Mesenchymal stem cell (in vitro differentiated cells and primary cell): ENCODE measurements around the gene RAB40C.

ENCODE experiments used
- DNase-seq: peaks from one replicate; pipeline ENCODE4 v3.0.0-alpha.2; 2013
- H2AFZ ChIP-seq: one replicate; pipeline ENCODE4 v1.6.1; 2013; ENCODE audit warnings: low read depth, mild to moderate bottlenecking, control low read depth, inconsistent platforms, low read length, moderate library complexity
- H2AK5ac ChIP-seq: 2 replicates; pipeline ENCODE4 v1.6.1; 2013; ENCODE audit warnings: low read length, moderate library complexity, mild to moderate bottlenecking, inconsistent platforms; ENCODE audit not compliant: severe bottlenecking
- H2BK120ac ChIP-seq: one replicate; pipeline ENCODE4 v1.6.1; 2013; ENCODE audit warnings: low read depth, mild to moderate bottlenecking, inconsistent platforms, low read length, moderate library complexity
- H2BK12ac ChIP-seq, 2 experiments: one replicate each; pipeline ENCODE4 v1.6.1; 2013; ENCODE audit warnings: inconsistent platforms in 2 of 2, low read length in 2 of 2, mild to moderate bottlenecking in 2 of 2, moderate library complexity in 2 of 2, control low read depth in 1 of 2
- H2BK15ac ChIP-seq: one replicate; pipeline ENCODE4 v1.6.1; 2013; ENCODE audit warnings: mild to moderate bottlenecking, low read depth, inconsistent platforms; ENCODE audit not compliant: poor library complexity, severe bottlenecking
- H2BK5ac ChIP-seq: 2 replicates; pipeline ENCODE4 v1.6.1; 2013; ENCODE audit warnings: low read depth, mild to moderate bottlenecking, low read length, control low read depth, inconsistent platforms; ENCODE audit not compliant: poor library complexity, severe bottlenecking
- H3K14ac ChIP-seq, 2 experiments: one replicate each; pipeline ENCODE4 v1.6.1; 2013; ENCODE audit warnings: inconsistent platforms in 2 of 2, low read length in 2 of 2, control low read depth in 1 of 2, mild to moderate bottlenecking in 1 of 2, moderate library complexity in 1 of 2
- H3K18ac ChIP-seq, 2 experiments: one replicate each; pipeline ENCODE4 v1.6.1; 2013; ENCODE audit warnings: inconsistent platforms in 2 of 2, low read length in 2 of 2, control low read depth in 1 of 2, low read depth in 1 of 2, mild to moderate bottlenecking in 1 of 2
- H3K23ac ChIP-seq, 2 experiments: one replicate each; pipeline ENCODE4 v1.6.1; 2013; ENCODE audit warnings: inconsistent platforms in 2 of 2, low read length in 2 of 2, mild to moderate bottlenecking in 2 of 2, moderate library complexity in 2 of 2, control low read depth in 1 of 2
- H3K27ac ChIP-seq: 2 replicates; pipeline ENCODE4 v1.5.1; 2013; ENCODE audit warnings: mild to moderate bottlenecking, moderate library complexity, low read length, control low read depth, inconsistent platforms; ENCODE audit not compliant: poor library complexity, severe bottlenecking
- H3K27me3 ChIP-seq, 2 experiments: 2 replicates each; pipeline versions ENCODE4 v1.6.1 to v1.7.0; 2013; ENCODE audit warnings: low read length in 2 of 2, mild to moderate bottlenecking in 2 of 2, moderate library complexity in 2 of 2, control low read depth in 1 of 2, inconsistent platforms in 1 of 2; ENCODE audit not compliant: control insufficient read depth in 1 of 2, insufficient read depth in 1 of 2
- H3K36me3 ChIP-seq, 2 experiments: 2 replicates each; pipeline versions ENCODE4 v1.6.1 to v1.7.0; 2013; ENCODE audit warnings: low read length in 2 of 2, control low read depth in 1 of 2, inconsistent platforms in 1 of 2, low read depth in 1 of 2, mild to moderate bottlenecking in 1 of 2; ENCODE audit not compliant: insufficient read depth in 2 of 2, control insufficient read depth in 1 of 2
- H3K4ac ChIP-seq, 2 experiments: one replicate each; pipeline ENCODE4 v1.6.1; 2013; ENCODE audit warnings: inconsistent platforms in 2 of 2, low read length in 2 of 2, mild to moderate bottlenecking in 2 of 2, moderate library complexity in 2 of 2, control low read depth in 1 of 2, low read depth in 1 of 2
- H3K4me1 ChIP-seq: 2 replicates; pipeline ENCODE4 v1.6.1; 2013; ENCODE audit warnings: low read depth, low read length, control low read depth; ENCODE audit not compliant: control insufficient read depth, insufficient read depth
- H3K4me2 ChIP-seq: 2 replicates; pipeline ENCODE4 v1.6.1; 2013; ENCODE audit warnings: low read length, mild to moderate bottlenecking, inconsistent platforms; ENCODE audit not compliant: poor library complexity, severe bottlenecking
- H3K4me3 ChIP-seq, 2 experiments: 2 replicates each; pipeline versions ENCODE4 v1.5.1 to v1.7.0; 2013; ENCODE audit warnings: low read length in 2 of 2, mild to moderate bottlenecking in 2 of 2, control low read depth in 1 of 2, low read depth in 1 of 2; ENCODE audit not compliant: insufficient read depth in 1 of 2
- H3K79me1 ChIP-seq: replicated peaks from 2 replicates; pipeline ENCODE4 v1.6.1; 2013; ENCODE audit warnings: mild to moderate bottlenecking, control low read depth, low read length, inconsistent platforms; ENCODE audit not compliant: poor library complexity, severe bottlenecking
- H3K9ac ChIP-seq: 2 replicates; pipeline ENCODE4 v1.7.0; 2013; ENCODE audit warnings: mild to moderate bottlenecking, low read length, moderate library complexity
- H3K9me3 ChIP-seq: 2 replicates; pipeline ENCODE4 v1.7.0; 2013; ENCODE audit warnings: mild to moderate bottlenecking, low read length; ENCODE audit not compliant: control insufficient read depth
- H4K8ac ChIP-seq: one replicate; pipeline ENCODE4 v1.6.1; 2013; ENCODE audit warnings: inconsistent platforms, mild to moderate bottlenecking, low read length, moderate library complexity
- H4K91ac ChIP-seq: one replicate; pipeline ENCODE4 v1.6.1; 2013; ENCODE audit warnings: mild to moderate bottlenecking, low read length, inconsistent platforms
- WGBS: methylation state at CpG from one replicate; pipeline ENCODE4 v1.1.7; 2013; ENCODE audit warnings: mixed read lengths; 5-methylcytosine and 5-hydroxymethylcytosine counted together

The RAB40C gene

GRCh38 chr16:598823-599739, 9.2 kb downstream of the RAB40C start:
- DNase-seq = no peak
- Histone ChIP-seq H3K27ac (no peak overlapping the region), H2BK15ac (no peak overlapping the region), H2BK12ac (no peak overlapping the region), H3K36me3 (peaks cover 11 to 28% of the 10 kb centered on the region in 2 experiments), H3K18ac (no peak overlapping the region), H3K27me3 (no peaks in the 10 kb centered on the region), H2AK5ac (no peak overlapping the region), H2AFZ (no peak overlapping the region), H4K91ac (no peak overlapping the region), H2BK120ac (no peak overlapping the region), H3K4me2 (no peak overlapping the region), H3K23ac (no peak overlapping the region), H3K9ac (no peak overlapping the region), H2BK5ac (no peak overlapping the region), H3K79me1 (peaks cover 39% of the 10 kb centered on the region), H3K9me3 (no peaks in the 10 kb centered on the region), H3K4me1 (peaks cover 6% of the 10 kb centered on the region), H3K4ac (no peak overlapping the region), H4K8ac (no peak overlapping the region), H3K14ac (no peak overlapping the region), H3K4me3 (no peak overlapping the region)
- WGBS = 96% methylated on average over 37 of the region's 43 CpGs

DNA sequence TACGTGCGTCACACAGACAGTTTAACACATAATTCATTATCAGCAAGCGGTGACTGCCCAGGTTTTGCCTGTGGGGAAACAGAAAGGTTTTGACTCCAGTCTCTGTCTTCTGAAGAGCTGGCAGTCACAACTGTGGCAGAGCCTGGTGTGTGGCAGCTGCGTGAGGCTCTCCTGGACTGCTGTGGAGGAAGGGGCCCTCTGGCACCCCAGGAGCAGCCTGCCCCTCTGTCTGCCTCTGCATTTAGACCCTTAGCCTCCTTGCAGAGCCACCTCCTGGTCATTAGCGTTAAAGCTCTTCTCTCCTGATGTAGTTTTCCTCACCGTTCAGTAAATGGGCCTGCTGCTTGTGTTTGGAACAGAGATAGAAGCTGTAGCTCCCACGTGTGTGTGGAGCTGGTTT, 10.9 kb downstream of the RAB40C start:
- Histone ChIP-seq H2BK12ac (no peak overlapping the region), H3K18ac (no peak overlapping the region), H2AFZ (no peak overlapping the region), H2AK5ac (no peak overlapping the region), H4K8ac (no peak overlapping the region), H3K4me1 (peaks cover 5% of the 10 kb centered on the region), H3K79me1 (peaks cover 39% of the 10 kb centered on the region), H3K9me3 (peaks cover 4% of the 10 kb centered on the region), H3K36me3 (peaks cover 11 to 34% of the 10 kb centered on the region in 2 experiments), H3K14ac (no peak overlapping the region), H4K91ac (no peak overlapping the region), H2BK15ac (no peak overlapping the region), H2BK5ac (no peak overlapping the region), H3K4ac (no peak overlapping the region), H3K4me2 (no peak overlapping the region), H3K23ac (no peak overlapping the region), H3K27ac (no peak overlapping the region), H3K4me3 (no peak overlapping the region), H3K9ac (no peak overlapping the region), H2BK120ac (no peak overlapping the region), H3K27me3 (no peaks in the 10 kb centered on the region)
- DNase-seq = no peak
- 62% methylated on average over 7 of the region's 7 CpGs for WGBS

GRCh38 chr16:603933-604332, 14.1 kb downstream of the RAB40C start:
- Histone ChIP-seq H3K9ac (no peak overlapping the region), H2BK120ac (no peak overlapping the region), H4K8ac (no peak overlapping the region), H3K4me3 (no peak overlapping the region), H2BK12ac (no peak overlapping the region), H3K23ac (no peak overlapping the region), H3K9me3 (peaks cover 4% of the 10 kb centered on the region), H3K27me3 (no peaks in the 10 kb centered on the region), H3K79me1 (peaks cover 34% of the 10 kb centered on the region), H3K4ac (no peak overlapping the region), H3K4me1 (peaks cover 6% of the 10 kb centered on the region), H4K91ac (no peak overlapping the region), H3K18ac (no peak overlapping the region), H3K4me2 (no peak overlapping the region), H3K27ac (no peak overlapping the region), H2BK5ac (no peak overlapping the region), H2AFZ (no peak overlapping the region), H2AK5ac (no peak overlapping the region), H3K14ac (no peak overlapping the region), H2BK15ac (no peak overlapping the region), H3K36me3 (peaks cover 10 to 22% of the 10 kb centered on the region in 2 experiments)
- no peak for DNase-seq
- 96% methylated on average over 4 of the region's 5 CpGs for WGBS

GRCh38 chr16:606656-607307, 16.9 kb downstream of the RAB40C start:
- H3K36me3 ChIP-seq = peaks cover 0 to 15% of the 10 kb centered on the region in 2 experiments
- H2BK15ac ChIP-seq = no peak overlapping the region
- no peak overlapping the region for H3K4ac ChIP-seq
- 98% methylated on average over 18 of the region's 22 CpGs for WGBS
- peaks cover 45% of the 10 kb centered on the region for H3K79me1 ChIP-seq
- peaks cover 4% of the 10 kb centered on the region for H3K9me3 ChIP-seq
- H3K18ac ChIP-seq = no peak overlapping the region
- no peak overlapping the region for H2BK5ac ChIP-seq
- peaks cover 8% of the 10 kb centered on the region for H3K4me1 ChIP-seq
- H3K23ac ChIP-seq = no peak overlapping the region
- no peak overlapping the region for H3K4me3 ChIP-seq
- no peak overlapping the region for H3K4me2 ChIP-seq
- H3K27ac ChIP-seq = no peak overlapping the region
- no peak overlapping the region for H4K8ac ChIP-seq
- H3K27me3 ChIP-seq = no peaks in the 10 kb centered on the region
- H4K91ac ChIP-seq = no peak overlapping the region
- no peak overlapping the region for H2BK120ac ChIP-seq
- H3K14ac ChIP-seq = no peak overlapping the region
- no peak overlapping the region for H2AK5ac ChIP-seq
- no peak overlapping the region for H2BK12ac ChIP-seq
- no peak overlapping the region for H3K9ac ChIP-seq
- no peak overlapping the region for H2AFZ ChIP-seq
- no peak for DNase-seq
